NCI-H2196 (cell line): ENCODE data around the gene KCNB1.
A peak's percentile ranks its signal among the peaks of the same experiment; 100 is the strongest.

Source experiments
- DNase-seq: peaks from one replicate; lab custom pipeline; 2025; ENCODE audit not compliant: unreplicated experiment; lab: John Stamatoyannopoulos, UW

KCNB1 gene

DNA sequence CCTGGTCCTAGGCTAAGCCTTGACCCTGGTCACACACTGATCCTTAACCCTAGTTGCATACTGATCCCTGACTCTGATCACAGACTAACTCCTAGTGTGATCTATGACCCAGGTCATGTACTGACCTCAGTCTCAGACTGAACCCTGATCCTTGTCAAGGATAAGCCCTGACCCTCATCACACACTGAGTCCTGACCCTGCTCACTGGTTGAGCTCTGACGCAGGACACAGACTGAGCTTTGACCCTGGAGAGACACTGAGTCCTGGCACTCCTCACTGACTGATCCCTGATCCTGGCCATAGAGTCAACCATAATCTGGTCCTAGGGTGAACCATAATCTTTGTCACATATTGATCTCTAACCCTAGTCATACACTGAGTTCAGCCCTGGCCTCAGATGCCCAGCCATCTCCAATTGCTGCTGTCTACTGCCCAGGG is 37.9 kb downstream of the KCNB1 start:
- no peak for DNase-seq

DNA sequence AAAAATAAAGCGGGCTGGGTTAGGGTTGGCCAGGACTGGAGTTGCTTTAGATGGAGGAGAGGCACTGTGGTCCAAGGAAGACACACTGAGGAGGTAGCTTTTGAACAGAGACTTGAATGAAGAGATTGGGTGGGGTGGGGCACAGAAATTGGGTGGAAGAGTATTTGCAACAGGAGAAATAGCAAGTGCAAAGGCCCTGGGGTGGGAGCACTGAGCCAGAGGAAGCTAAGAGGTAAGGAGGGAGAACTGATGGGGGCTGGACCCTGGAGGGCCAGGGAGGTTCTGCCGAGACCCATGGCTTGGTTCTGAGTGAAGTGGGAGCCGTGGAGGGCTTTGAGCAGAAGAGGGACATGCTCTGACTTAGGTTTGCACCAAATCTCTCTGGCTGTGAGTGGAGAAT is 45.4 kb downstream of the KCNB1 start:
- DNase-seq, result no peak

DNA sequence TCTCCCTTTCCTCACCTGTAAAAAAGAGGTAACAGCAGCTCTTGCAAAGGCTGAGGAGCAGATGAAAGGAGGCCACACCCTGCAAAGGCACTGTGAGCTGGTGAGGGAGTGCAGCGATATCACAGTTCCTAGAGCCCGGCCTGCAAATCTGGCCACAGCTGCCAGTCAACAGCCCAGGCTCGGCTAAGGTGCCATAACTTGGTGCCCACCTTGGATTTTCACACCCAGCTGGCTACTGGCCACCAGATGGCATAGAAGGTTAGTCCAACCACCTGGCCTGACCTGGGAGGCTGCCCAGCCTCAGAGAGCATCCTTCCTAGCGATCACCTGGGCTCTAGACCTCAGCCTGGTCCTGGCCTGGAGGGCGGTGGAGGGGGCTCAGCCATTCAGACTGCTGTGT is 46.8 kb downstream of the KCNB1 start:
- DNase-seq, result peak; percentile 17

DNA sequence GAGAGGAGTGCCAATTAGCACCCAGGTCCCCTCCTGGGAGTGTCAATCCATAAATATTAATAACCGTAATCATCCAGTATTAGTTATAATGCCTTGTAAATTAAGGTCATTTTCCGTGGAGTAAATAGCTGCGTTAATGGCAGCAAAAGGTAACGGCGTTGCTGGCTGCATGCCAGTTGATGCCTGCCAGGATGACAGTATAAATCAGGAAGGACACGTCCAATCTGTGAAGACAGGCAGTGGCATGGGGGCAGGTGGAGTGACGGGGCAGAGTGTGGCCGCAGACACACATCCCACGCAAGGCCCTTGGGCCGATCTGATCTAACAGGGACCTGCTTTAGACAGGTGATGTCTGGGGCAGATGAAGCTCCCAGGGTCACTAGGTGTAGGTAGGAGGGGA is 49.1 kb downstream of the KCNB1 start:
- no peak for DNase-seq

DNA sequence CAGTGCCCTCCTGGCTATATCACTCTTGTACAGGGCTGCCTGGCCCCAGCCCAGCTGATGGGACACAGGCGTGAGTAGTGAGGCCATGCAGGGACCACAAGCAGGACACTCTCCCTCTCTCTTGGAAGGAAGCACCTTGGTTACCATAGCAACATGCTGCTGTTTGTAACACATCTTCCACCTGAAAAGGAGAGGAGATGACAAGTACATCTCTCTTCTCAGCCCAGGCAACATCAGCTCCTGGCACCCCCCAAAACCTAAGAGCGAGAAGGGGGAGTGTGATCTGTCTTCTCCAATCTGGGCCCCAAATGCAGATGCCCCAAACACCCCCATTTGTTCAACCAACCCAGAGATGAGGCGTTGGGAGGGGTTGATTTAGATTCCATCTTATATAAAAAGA is 49.9 kb downstream of the KCNB1 start:
- DNase-seq, result no peak

DNA sequence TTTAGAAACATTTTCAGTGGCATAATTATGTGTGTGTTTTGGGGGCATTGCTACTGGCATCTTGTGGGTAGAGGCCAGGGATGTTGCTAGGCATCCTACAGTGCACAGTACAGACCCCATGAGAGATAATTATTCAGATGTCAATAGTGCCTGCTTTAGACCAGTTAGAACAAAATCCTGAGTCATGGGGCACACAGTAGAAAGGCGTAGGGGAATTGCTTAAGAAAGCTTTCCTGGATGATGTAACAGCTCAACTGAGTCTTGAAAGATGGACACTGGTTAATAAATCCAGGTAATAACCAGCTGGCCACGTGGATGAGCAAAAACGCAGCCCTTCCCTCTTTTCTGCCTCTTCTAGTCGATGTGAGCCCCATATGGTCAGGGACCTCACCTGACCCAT is 51.1 kb downstream of the KCNB1 start:
- DNase-seq, result no peak

DNA sequence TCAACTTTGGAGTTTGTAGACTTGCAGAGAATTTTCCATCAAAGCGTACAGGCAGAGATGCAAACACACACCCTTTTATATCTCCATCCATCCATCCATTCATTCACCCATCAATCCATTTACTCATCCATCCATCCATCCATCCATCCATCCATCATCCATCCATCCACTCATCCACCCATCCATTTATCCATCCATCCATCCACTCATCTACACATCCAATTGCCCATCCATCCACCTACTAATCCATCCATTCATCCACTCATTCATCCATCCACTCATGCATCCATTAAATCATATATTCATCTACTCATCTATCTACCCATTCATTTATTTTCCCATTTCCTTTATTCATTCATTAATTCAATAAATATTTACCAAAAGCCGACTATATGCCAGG is 52.1 kb downstream of the KCNB1 start:
- DNase-seq, result no peak

DNA sequence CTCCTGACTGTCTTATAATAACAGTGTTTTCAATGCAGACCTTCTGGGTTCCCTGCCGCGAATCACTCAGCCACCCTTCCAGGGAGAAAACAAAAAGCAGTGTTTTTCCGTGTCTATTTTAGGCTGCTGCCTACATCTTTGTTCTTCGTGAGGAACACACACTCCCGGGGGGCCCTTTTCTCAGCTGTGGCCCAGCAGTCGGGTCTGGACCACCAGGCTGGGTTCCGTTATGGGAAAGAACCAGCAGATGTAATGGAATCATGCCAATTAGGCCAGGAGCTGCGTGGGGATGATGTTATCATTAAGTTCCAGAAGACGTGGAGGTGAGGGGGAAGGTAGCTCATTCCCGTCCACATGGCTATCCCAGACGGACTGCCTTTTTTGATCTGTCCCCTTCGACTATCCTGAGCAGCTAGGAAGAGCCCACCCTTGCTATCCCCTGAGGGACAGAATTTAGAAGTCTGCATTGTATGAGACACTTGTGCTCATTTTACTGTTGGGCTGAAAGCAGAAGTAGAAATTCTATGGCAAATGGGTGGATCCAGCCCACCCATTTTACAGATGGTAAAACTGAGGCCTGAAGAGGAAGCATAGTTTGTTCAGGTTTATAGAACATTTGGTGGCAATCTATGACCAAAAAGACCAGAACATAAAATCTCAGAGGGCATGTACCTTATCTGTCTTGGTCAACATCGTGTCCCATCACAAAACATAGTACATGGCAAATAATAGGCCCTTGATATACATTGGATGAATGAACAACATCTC is 54.5 kb downstream of the KCNB1 start:
- DNase-seq, result no peak

DNA sequence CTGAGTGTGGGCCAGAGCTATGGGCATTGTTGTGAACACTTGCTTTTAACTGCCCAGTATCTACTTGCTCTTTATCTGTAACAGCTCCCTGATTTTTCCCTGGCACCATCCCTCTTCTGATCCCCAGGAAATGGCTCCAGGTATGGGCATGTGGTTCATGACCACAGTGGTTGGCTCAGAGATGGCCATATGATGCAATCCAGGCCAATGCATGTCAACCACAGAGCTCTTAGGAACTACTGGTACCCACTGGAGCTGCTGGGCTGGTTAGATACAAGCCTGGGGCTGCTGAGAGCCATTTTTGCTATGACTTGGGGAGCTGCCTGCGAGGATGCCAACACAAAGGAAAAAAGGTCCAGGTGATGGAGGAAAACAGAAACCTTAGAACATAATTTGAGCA is 55.6 kb downstream of the KCNB1 start:
- no peak for DNase-seq

DNA sequence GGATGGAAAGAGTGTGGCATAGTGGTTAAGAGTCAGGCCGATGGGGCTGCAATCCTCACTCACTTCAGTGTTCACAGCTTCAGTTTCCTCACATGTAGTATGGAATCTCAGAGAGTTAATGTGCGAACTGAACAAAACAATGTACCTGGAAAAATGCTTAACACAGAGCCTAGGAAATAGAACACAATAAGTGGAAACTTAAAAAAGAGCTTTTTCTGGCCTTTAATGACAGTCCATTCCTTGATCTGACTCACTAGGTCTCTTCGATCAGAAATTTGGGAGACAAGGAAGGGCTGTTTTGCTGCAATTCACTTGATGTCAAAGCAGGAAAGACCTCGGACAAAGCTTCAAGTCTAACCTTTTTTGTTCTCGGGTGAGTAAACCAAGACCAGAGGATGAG is 56.1 kb downstream of the KCNB1 start:
- no peak for DNase-seq

DNA sequence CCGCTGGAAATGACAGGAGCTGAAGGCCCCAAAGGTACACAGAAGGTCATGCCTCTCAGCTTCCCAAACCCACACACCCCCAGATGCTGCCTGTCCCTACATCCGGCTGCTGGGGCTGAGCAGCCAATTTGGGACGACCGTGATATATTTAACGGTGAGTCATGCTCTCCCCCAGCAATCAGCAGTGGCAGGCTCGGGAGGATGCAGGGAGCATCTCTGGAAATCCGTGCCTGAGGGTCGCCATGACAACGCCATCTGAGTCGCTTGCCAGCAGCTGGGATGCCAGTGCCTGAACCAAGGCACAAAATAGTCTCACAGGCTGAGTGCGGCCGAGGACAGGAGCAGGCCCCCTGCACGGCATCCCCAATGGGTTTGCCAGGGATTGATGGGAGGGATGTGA is 57.9 kb downstream of the KCNB1 start:
- DNase-seq, result no peak

DNA sequence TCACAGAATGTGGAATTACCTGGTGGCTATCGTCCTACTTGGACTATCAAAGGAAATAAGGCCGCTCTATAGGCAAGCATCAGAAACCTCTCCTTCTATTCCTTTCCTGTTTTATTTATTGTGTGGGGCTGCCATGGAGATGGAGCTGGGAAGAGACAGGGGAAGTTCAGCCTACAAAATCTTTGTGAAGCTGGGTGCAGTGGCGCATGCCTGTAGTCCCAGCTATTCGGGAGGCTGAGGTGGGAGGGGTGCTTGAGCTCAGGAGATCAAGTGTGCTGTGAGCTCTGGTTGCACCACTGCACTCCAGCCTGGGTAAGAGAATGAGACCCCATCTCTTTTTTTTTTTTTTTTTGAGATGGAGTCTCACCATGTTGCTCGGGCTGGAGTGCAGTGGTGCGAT is 60.3 kb downstream of the KCNB1 start:
- DNase-seq, result no peak

DNA sequence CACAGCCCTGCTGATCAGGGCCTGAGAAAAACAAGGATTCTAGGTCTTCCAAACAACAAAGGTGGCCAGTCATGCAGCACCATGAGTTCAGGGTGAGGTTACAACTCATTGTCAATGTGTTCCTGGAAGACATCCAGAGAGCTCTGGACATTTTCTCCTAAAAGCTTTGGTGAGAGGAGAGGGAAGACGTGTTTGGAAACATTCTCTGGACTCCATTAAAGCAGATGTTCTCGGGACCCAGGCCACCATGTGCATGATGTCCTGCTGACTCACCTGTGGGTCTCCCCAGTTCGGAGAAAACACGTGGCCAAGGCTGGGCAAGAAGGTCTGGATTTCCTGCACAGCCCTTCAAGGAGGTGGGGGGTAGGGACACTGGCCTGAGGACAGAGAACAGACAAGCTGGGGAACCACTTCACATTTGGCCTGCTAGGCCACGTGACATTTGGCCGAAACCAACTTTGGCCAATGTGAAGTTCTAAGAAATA is 61.6 kb downstream of the KCNB1 start:
- DNase-seq, result peak; percentile 10

DNA sequence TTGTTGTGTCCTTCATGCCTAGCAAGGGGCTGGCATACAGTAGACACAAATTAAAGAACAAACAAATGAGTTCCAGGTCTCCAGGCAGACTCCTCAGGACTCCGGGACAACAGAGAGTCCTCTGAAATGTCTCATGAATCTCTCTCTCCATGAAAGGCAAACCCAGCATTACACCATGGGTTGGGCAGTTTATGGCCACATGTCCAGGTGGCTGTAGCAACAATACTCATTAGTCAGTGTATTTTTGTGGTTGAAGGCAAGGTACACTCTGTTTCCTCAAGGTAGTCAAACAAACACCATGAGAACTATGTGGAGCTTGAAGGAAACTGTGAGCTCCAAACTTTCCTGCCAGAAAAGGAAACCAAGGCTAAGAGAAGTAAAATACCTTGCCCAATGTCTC is 62.2 kb downstream of the KCNB1 start:
- no peak for DNase-seq

DNA sequence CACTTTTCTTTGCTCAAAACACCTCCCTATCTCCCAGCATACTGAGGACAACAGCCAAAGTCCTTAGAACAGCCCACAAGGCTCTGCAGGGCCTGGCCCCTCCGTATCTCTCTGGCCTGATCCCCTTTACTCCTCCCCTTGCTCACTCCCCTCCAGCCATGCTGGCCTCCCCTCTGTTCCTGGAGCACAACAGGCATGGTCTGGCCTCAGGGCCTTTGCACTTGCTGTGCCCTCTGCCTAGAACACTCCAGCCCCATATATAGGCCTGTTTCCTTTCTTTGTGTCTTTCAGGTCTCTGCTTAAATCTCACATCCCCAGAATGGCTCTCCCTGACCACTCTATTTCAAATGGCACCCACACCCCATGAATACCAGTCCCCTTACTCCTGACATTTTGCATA is 62.7 kb downstream of the KCNB1 start:
- DNase-seq, result no peak

DNA sequence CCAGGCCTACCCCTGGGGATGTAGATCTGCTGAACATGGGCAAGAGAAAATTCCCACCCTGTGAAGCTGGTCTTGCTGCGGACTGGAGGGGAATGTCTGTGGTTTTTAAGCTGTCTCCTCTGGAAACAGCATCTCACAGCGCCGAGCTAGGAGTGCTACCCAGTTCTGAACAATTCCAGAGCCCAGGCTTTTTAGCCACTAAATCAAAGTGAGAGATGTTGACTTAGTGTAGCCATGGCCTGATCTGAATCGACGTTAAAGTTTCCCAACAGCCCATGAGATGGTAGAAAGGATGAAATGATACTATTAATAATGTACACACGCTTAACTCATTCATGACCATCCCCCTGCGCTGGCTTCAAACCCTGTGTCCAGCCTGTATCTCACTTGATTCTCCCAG is 63.7 kb downstream of the KCNB1 start:
- no peak for DNase-seq

DNA sequence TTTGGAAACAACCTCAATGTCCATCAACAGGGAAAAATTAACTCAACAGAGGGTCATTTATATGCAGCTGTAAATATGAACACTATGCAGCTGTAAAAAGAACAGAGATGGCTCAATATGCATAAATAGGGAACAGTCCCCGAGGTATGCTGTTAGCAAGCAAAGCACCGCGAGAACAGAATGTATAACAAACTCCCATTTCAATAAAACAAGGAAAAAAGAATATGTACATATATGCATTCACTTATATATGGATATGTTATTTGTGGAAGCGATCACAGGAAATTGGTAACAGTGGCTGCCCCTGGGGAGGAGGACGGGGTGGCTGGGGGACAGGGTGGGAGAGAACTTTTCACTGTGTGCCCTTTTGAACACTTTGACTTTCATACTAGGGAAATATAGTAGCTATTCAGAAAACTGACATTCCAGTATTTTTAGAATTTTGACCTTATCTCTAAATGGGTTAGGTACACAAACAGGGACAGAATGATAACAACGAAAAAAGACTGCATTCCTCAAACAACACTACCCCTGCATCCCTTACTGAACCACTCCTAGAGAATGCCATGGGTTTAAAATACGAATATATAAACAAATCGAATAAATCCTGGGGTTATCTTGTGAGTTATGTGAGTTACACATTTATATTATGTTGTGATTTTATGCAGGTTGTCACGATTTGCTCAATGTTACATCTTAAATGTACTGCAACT is 64.5 kb downstream of the KCNB1 start:
- no peak for DNase-seq

DNA sequence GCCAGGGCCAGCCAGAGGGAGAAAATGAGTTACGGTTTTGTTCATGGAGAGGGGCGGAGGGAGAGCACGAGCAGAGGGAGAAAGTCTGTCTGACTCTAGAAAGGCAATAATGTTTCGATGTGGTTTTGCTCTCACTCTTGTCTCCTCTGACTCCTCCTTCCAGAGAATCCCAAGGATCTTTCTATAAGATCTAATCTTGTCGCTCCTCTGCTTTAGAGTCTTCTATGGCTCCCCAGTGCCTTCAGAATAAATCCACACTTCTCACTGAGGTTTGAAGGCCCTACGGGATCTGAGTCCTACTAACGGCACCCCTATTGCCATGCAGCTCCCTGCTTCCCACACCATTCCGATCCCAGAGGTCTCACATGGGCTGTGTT is 66.8 kb downstream of the KCNB1 start:
- no peak for DNase-seq

DNA sequence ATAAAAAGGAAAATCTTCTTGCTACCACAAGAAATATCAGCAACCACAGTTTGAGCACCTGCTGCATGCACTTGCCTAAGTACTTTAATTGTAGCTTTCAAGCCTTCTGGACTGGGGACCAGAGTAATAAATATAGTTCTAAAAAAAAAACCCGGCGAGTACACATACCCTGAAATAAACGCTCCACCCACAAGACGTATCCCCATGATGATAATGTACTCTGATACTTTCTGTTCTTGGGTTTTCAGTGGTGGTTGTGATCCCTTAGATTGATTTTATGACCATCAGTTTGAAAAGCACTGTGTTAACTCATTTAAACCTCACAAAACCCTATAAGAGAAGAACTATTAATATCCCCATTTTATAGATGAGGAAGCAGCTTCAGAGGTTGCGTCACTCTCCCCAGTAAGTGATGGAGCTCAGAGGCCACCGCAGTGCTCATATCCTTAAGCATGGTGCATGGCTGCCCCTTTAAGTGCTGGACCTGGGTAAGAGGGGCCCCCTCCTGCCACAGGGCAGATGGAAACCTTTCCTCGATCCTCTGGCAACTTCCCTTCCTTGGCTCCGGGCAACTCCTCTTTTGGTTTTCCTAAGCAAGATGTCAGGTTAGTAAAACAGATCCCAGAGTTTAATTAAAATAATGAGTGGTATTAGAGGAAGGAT is 67.3 kb downstream of the KCNB1 start:
- no peak for DNase-seq

DNA sequence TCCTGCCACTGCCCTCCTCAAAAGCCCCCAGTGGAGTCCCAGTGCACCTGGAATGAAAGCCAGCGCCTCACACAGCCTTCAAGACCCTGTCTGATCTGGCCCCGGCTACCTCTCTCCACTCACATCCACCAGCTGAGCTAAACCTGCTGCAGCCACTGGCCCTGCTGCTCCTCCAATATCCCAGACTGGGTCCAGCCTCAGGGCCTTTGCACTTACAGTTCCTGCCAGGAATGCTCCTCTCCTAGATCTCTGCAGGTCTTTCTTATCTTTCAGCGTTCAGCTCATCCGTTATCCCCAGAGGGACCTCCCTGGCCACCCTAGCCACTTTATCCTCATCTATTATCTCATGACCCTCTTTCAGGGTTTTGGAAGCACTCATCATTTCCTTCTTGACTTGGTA is 68.8 kb downstream of the KCNB1 start:
- no peak for DNase-seq

DNA sequence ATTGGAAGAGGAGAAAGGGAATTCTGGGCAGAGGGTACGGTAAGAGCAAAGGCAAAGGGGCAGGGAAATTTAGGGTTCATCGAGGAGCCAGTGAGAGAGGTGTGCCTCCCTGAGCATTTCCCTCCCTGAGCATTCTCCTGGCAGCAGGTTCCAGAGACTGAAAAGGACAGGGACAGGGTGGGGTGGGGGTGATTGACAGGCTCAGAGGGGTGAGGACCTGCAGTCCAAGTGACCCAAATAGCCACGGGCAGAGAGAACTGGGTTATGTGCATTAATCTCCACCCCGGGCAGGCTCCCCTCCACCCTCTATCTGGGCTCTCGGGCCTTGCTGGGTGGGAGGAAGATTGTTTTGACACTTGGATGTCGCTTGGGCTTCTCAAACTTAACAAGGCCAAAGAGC is 69.5 kb downstream of the KCNB1 start:
- no peak for DNase-seq

DNA sequence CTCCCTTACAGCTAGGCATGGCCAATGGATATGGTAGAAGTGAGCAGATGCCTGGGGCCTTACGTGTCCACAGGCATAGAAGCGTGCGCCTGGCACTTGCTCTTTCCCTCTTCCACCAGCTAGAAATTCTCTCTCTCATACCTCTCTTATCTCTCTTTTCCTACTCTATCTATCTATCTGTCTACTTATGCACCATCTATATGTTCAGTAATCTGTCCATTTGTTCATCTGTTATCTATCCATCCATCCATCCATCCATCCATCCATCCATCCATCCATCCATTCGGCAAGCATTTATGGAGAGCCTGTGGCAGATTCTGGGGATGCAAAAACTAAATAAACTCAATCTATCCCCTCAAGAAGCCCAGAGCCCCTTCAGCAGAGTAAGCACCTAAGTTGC is 70.2 kb downstream of the KCNB1 start:
- no peak for DNase-seq
